Measurements from ENCODE around the gene CKMT2. TPM values are rescaled to one million over a fixed set of nuclear protein-coding genes. Genes with fewer than 3 reads are reported as not detected.

CKMT2 gene
- total and polyA plus RNA-seq, 5 donors = 816 to 1,778 (median 908) TPM

GRCh38 chr5:81303563-81303962 is 70.4 kb downstream of the CKMT2 start:
- 79% methylated on average over 1 of the region's 1 CpG for WGBS
- ATAC-seq = no peak
- H3K9me3 ChIP-seq (ENCODE audit: control insufficient read depth, low read length) = no peaks in the 10 kb centered on the region
- H3K4me1 ChIP-seq (ENCODE audit: control insufficient read depth, insufficient read depth, low read length) = peaks cover 5% of the 10 kb centered on the region
- DNase-seq = no peak
- H3K27ac ChIP-seq (ENCODE audit: low read length) = no peak overlapping the region
- H3K4me3 ChIP-seq (ENCODE audit: low read length) = no peak overlapping the region
- intact Hi-C loops (cut with DNase I) = no loop called here
- H3K27me3 ChIP-seq (ENCODE audit: control insufficient read depth, insufficient read depth) = no peaks in the 10 kb centered on the region

DNA sequence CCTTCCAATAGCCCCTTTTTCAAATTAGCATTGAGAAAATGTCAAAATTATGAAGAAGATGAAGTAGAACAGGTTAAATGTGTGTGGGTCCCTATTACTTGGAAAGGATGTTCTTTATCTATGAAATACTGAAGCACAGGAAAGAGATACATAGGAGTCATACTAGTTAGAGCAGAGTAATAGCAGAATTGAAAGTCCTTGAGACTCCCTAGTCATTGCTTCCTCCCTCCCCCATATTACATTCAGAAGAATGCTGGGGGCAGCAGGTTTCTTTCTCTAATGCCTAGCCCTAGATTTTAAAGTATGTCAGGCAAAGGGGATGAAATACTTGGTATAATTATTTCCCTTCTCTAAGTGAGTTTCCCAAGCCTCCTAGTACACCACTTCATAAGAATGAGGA is 72.7 kb downstream of the CKMT2 start:
- Histone ChIP-seq H3K27me3 (ENCODE audit: control insufficient read depth, insufficient read depth) (no peaks in the 10 kb centered on the region), H3K4me3 (ENCODE audit: low read length) (no peak overlapping the region), H3K27ac (ENCODE audit: low read length) (no peak overlapping the region), H3K9me3 (ENCODE audit: control insufficient read depth, low read length) (no peaks in the 10 kb centered on the region), H3K4me1 (ENCODE audit: control insufficient read depth, insufficient read depth, low read length) (peaks cover 4% of the 10 kb centered on the region)
- DNase-seq (no peak), ATAC-seq (no peak)
- intact Hi-C loops (cut with DNase I) = no loop called here

DNA sequence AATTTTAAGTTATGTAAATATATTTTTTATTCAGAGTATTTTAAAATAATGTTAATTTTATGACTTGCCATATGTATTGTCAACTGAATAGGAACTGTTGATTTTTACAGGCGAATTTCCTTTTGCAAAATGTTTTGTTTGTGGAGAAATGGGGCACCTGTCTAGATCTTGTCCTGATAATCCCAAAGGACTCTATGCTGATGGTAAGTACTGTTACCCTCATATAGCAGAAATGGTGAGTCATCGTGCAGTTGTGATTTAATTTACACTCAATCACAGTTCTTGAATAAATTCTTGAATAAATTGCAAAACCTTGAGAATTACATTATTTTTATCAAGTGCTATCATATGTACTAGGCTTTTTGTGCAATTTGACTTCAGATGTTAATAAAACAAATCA is 75.7 kb downstream of the CKMT2 start:
- Histone ChIP-seq H3K4me3 (ENCODE audit: low read length) (no peak overlapping the region), H3K27ac (ENCODE audit: low read length) (no peak overlapping the region), H3K27me3 (ENCODE audit: control insufficient read depth, insufficient read depth) (no peaks in the 10 kb centered on the region), H3K4me1 (ENCODE audit: control insufficient read depth, insufficient read depth, low read length) (no peaks in the 10 kb centered on the region), H3K9me3 (ENCODE audit: control insufficient read depth, low read length) (no peaks in the 10 kb centered on the region)
- ATAC-seq (no peak), DNase-seq (no peak)
- intact Hi-C loops (cut with DNase I) = no loop called here
- 95% methylated on average over 2 of the region's 2 CpGs for WGBS

DNA sequence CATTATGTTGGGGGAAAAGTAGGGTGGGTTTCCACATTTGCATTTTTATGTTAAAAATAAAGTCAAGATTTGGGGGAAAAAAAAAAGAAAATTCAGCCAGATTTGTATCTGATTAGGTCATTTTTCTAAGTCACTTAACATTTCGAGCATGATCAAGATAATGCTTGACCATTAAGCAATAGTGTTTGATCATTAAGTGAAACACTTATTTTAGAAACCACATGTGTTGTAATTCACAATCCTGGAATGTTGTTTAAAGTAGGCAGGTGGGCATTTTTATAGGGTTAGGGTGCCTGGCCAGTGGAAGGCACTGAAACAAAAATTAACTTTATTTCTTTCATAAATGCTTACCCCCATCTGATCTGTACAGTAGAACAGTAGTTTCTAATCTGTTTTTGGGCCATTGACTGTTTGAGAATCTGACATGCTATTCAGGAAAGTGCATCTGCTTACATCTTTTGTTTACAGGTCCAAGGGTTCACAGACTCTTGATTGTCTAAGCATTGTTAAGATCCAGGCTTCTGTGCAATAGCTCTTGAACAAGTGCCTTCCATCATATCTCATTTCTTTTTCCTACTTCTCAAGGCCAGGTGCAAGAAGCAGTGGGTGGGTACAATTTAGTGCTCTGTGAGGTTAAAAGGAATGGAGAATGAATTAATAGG is 77.4 kb downstream of the CKMT2 start:
- DNase-seq (no peak), ATAC-seq (no peak)
- no peak overlapping the region for H3K4me3 ChIP-seq (ENCODE audit: low read length)
- intact Hi-C loops (cut with DNase I) = no loop called here
- no peak overlapping the region for H3K27ac ChIP-seq (ENCODE audit: low read length)
- no peaks in the 10 kb centered on the region for H3K9me3 ChIP-seq (ENCODE audit: control insufficient read depth, low read length)
- 78% methylated on average over 1 of the region's 1 CpG for WGBS
- no peaks in the 10 kb centered on the region for H3K4me1 ChIP-seq (ENCODE audit: control insufficient read depth, insufficient read depth, low read length)
- H3K27me3 ChIP-seq (ENCODE audit: control insufficient read depth, insufficient read depth) = no peaks in the 10 kb centered on the region

DNA sequence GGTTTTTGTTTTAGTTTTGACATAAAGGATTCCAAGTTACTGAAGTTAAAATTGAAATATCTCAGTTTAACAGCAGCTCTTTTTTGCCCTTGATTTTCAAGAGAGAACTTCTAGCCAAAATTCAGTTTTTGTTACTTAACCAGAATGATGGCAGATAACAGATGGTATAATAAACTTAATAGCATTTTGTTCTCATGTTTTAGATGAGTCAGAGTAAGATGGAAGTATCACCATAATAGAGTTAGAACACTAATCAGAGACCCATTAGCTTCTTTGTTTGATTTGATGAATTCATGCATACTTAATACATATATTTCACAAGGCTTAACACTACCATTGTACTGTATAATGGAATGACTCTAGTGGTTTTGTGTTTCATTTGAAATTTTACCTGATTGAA is 80.2 kb downstream of the CKMT2 start:
- Histone ChIP-seq H3K27ac (ENCODE audit: low read length) (no peak overlapping the region), H3K4me1 (ENCODE audit: control insufficient read depth, insufficient read depth, low read length) (no peaks in the 10 kb centered on the region), H3K27me3 (ENCODE audit: control insufficient read depth, insufficient read depth) (no peaks in the 10 kb centered on the region), H3K4me3 (ENCODE audit: low read length) (no peak overlapping the region), H3K9me3 (ENCODE audit: control insufficient read depth, low read length) (no peaks in the 10 kb centered on the region)
- intact Hi-C loops (cut with DNase I) = no loop called here
- ATAC-seq (no peak), DNase-seq (no peak)

DNA sequence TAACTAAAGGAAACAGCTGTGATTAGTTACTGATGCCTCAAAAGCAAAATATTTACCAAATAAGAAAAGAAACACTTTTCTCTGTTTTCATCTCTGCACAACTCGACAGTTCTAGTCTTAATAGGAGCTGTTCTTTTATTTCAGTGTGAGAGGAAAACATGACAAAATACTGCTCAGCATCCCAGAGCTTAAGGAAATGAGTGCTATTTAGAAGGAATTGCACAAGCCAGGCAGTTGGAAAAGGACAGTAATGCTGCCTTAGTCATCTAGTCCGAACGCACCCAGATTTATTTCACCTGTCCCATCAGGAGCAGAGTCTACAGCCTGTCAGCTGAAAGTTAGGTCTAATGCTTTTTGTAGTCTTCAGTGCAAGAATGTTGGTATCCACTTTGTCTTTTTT is 80.6 kb downstream of the CKMT2 start:
- DNase-seq (no peak), ATAC-seq (no peak)
- Histone ChIP-seq H3K27me3 (ENCODE audit: control insufficient read depth, insufficient read depth) (no peaks in the 10 kb centered on the region), H3K9me3 (ENCODE audit: control insufficient read depth, low read length) (no peaks in the 10 kb centered on the region), H3K4me3 (ENCODE audit: low read length) (no peak overlapping the region), H3K27ac (ENCODE audit: low read length) (no peak overlapping the region), H3K4me1 (ENCODE audit: control insufficient read depth, insufficient read depth, low read length) (no peaks in the 10 kb centered on the region)
- 96% methylated on average over 3 of the region's 3 CpGs for WGBS
- intact Hi-C loops (cut with DNase I) = no loop called here

GRCh38 chr5:81314581-81314980 is 81.5 kb downstream of the CKMT2 start:
- DNase-seq = no peak
- Histone ChIP-seq H3K4me1 (ENCODE audit: control insufficient read depth, insufficient read depth, low read length) (no peaks in the 10 kb centered on the region), H3K4me3 (ENCODE audit: low read length) (no peak overlapping the region), H3K9me3 (ENCODE audit: control insufficient read depth, low read length) (no peaks in the 10 kb centered on the region), H3K27me3 (ENCODE audit: control insufficient read depth, insufficient read depth) (no peaks in the 10 kb centered on the region), H3K27ac (ENCODE audit: low read length) (no peak overlapping the region)
- ATAC-seq = no peak
- intact Hi-C loops (cut with DNase I) = no loop called here
- WGBS = 97% methylated on average over 3 of the region's 3 CpGs

- ATAC-seq (no peak), DNase-seq (no peak)
- Histone ChIP-seq H3K4me3 (ENCODE audit: low read length) (no peak overlapping the region), H3K27ac (ENCODE audit: low read length) (no peak overlapping the region), H3K27me3 (ENCODE audit: control insufficient read depth, insufficient read depth) (no peaks in the 10 kb centered on the region), H3K9me3 (ENCODE audit: control insufficient read depth, low read length) (no peaks in the 10 kb centered on the region), H3K4me1 (ENCODE audit: control insufficient read depth, insufficient read depth, low read length) (no peaks in the 10 kb centered on the region)
- 75% methylated on average over 1 of the region's 1 CpG for WGBS
- intact Hi-C loops (cut with DNase I) = no loop called here
These were observed 82.2 kb downstream of the CKMT2 start for GRCh38 chr5:81315336-81315735.

- no peaks in the 10 kb centered on the region for H3K9me3 ChIP-seq (ENCODE audit: control insufficient read depth, low read length)
- ATAC-seq (no peak), DNase-seq (no peak)
- no peaks in the 10 kb centered on the region for H3K4me1 ChIP-seq (ENCODE audit: control insufficient read depth, insufficient read depth, low read length)
- intact Hi-C loops (cut with DNase I) = no loop called here
- H3K4me3 ChIP-seq (ENCODE audit: low read length) = no peak overlapping the region
- WGBS = 91% methylated on average over 4 of the region's 4 CpGs
- H3K27me3 ChIP-seq (ENCODE audit: control insufficient read depth, insufficient read depth) = no peaks in the 10 kb centered on the region
- H3K27ac ChIP-seq (ENCODE audit: low read length) = no peak overlapping the region
These were observed 82.7 kb downstream of the CKMT2 start for GRCh38 chr5:81315830-81316229.

Other genes starting within 250 kb of the CKMT2 start
- 10 to 100 TPM; 13.0 to 17.0 (median 13.8) TPM for gene ZCCHC9, start 68.3 kb downstream of the CKMT2 start, total RNA-seq
- gene ZCCHC9, start 68.3 kb downstream of the CKMT2 start, polyA plus RNA-seq = 17.3 TPM
- gene ACOT12, start 160.8 kb downstream of the CKMT2 start, total RNA-seq = not detected
- gene ACOT12, start 160.8 kb downstream of the CKMT2 start, polyA plus RNA-seq = not detected